ENCODE results near the gene CDV3.

Gene CDV3

DNA sequence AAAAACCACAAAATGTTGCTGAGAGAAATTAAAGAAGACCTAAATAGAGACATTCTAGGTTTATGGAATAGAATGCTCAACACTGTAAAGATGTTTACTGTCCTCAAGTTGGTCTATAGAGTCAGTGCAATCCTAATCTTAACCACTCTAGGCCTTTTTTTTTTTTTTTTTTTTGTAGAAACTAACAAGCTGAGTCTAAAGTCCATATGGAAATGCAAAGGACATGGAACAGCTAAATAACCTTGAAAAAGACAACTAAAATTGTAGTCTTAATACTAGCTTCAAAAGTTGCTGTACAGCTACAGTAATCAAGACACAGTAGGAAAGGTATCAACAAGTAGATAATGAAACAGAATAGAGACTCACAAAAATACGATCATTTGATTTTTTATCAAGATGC lies 32.9 kb downstream of the CDV3 start:
- TF ChIP-seq, protein P1, sequence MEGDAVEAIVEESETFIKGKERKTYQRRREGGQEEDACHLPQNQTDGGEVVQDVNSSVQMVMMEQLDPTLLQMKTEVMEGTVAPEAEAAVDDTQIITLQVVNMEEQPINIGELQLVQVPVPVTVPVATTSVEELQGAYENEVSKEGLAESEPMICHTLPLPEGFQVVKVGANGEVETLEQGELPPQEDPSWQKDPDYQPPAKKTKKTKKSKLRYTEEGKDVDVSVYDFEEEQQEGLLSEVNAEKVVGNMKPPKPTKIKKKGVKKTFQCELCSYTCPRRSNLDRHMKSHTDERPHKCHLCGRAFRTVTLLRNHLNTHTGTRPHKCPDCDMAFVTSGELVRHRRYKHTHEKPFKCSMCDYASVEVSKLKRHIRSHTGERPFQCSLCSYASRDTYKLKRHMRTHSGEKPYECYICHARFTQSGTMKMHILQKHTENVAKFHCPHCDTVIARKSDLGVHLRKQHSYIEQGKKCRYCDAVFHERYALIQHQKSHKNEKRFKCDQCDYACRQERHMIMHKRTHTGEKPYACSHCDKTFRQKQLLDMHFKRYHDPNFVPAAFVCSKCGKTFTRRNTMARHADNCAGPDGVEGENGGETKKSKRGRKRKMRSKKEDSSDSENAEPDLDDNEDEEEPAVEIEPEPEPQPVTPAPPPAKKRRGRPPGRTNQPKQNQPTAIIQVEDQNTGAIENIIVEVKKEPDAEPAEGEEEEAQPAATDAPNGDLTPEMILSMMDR (conservative IDR thresholded peaks at IDR 0.05; ENCODE audit: low read depth, low read length), result no peak
- no peak overlapping the region for H3K4me3 ChIP-seq (ENCODE audit: low read length)
- DNase-seq (ENCODE audit: low read depth), result no peak

DNA sequence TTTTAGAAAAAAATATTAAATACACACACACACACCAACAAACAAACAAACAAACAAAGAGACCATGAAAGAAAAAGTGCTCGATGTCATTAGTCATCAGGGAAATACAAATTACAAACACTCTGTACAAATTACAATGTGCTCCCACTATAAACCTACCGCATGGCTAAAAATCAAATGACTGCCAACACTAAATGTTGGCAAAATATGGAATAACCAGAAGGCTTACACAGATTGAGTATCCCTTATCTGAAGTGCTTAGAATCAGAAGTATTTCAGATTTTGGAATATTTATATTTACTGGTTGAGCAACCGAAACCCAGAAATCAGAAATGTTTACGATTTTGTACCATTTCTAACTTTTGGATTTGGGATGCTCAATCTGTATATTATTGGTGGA lies 33.4 kb downstream of the CDV3 start:
- no peak for DNase-seq (ENCODE audit: low read depth)
- no peak overlapping the region for H3K4me3 ChIP-seq (ENCODE audit: low read length)
- TF ChIP-seq, protein P1 (conservative IDR thresholded peaks at IDR 0.05; ENCODE audit: low read depth, low read length), result no peak

DNA sequence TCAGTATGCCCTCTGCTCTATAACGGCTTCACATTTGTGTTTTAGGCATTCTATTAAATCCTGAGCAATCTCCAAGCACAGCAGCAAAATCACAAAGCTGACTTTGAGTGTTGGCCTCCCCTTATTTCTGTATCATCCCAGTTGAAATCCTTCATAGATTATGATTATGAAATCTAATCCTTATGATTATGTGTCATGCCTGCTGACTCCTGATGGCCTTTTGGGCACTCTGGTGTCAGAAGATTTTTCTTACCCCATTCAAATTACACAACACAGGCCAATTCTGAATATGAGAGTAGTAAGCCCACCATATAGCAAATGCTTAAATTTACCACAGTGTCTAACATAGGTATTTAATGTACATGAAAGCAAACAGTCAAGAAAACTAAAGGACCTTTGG lies 34.3 kb downstream of the CDV3 start:
- no peak overlapping the region for H3K4me3 ChIP-seq (ENCODE audit: low read length)
- TF ChIP-seq, protein P1 (conservative IDR thresholded peaks at IDR 0.05; ENCODE audit: low read depth, low read length), result no peak
- no peak for DNase-seq (ENCODE audit: low read depth)

DNA sequence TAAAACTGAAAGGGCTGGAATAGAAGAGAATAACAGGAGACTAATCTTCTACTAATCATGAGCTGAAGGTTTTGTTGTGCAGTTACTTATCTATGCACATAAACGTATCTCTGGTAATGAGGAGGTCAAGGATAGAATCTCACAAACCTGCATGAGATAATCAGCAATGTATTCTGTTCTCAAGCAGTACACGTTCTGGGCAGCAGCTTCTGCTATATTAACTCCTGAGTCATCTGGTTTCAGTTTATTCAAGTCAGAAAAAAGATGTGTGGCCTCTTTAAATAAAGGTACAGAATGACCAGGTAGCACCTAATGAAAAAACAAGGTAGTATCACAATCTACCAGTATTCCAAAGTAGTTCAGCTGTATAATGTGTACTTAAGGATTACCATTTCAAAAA lies 34.9 kb downstream of the CDV3 start:
- TF ChIP-seq, protein P1 (conservative IDR thresholded peaks at IDR 0.05; ENCODE audit: low read depth, low read length), result no peak
- H3K4me3 ChIP-seq (ENCODE audit: low read length), result no peak overlapping the region

DNA sequence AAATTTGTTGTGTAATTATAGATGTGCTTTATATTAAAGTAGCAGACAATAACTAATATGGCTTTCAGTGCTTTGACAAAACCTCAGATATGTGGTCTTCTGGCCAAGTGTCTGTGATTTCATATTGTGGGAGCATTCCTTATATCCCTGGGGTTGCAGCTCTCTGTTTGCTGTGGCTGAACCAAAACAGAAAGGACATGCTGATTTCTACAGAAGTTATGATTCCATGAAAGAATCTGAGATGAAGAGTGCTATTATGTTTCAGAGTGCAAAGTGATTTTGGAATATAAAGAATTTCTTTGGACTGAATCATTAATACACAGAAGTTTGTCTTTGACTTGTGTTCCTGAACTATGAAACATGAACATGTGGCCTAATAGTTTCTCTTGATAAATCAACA lies 36.5 kb downstream of the CDV3 start:
- no peak overlapping the region for H3K4me3 ChIP-seq (ENCODE audit: low read length)
- TF ChIP-seq, protein P1 (conservative IDR thresholded peaks at IDR 0.05; ENCODE audit: low read depth, low read length), result no peak
- DNase-seq (ENCODE audit: low read depth), result no peak

More for the DNA sequence above, 34.9 kb downstream of the CDV3 start:
- no peak for DNase-seq (ENCODE audit: low read depth)

DNA sequence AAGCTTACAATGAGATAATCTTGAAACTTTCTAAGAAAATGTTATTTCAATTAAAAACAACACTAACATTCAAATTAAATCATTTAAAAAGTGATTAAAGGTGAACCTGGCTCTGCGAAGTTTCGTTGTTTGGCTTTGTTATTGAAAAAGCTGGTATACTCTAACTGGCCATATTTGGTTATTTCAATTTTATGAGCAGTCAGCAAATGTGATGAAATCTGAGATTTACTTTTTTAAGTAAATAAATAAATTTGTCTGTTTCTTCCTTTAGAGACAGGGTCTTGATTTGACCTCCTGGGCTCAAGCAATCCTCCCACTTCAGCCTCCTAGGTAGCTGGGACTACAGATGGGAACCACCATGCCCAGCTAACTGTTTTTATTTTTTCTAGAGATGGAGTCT lies 38.0 kb downstream of the CDV3 start:
- no peak for DNase-seq (ENCODE audit: low read depth)
- no peak overlapping the region for H3K4me3 ChIP-seq (ENCODE audit: low read length)
- TF ChIP-seq, protein P1 (conservative IDR thresholded peaks at IDR 0.05; ENCODE audit: low read depth, low read length), result no peak

DNA sequence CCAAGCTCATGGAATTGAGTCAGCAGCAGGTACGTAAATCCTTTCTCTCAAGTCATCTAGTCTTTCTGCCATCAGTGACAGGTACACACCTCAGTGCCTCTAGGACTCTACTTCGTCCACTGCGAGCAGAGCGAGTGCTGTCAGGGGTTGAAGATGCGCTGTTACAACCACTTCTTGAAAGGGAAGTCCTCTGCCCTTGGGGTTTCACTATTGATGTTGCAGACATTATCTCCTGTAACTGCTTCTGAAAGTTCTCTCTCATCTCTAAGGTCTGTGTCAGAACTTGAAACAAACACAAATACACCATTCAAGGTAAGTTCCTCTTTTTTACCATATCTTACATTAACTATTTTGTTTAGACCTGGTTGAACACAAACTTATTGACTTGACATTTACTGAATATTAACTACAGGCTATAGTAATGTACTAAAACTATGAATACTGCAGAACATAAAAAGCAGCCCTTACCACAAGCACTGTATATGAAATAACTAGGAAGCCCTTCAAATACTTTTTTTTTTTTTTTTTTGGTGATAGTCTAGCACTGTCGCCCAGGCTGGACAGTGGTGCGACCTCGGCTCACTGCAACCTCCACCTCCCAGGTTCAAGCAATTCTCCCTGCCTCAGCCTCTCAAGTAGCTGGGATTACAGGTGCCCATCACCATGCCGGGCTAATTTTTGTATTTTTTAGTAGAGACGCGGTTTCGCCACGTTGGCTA lies 46.7 kb downstream of the CDV3 start:
- H3K4me3 ChIP-seq (ENCODE audit: low read length), result no peak overlapping the region
- TF ChIP-seq, protein P1 (conservative IDR thresholded peaks at IDR 0.05; ENCODE audit: low read depth, low read length), result no peak

More for the DNA sequence above, 46.7 kb downstream of the CDV3 start:
- DNase-seq (ENCODE audit: low read depth), result no peak

Data from retinal pigment epithelial cell (primary cell).